Mesenchymal stem cell (in vitro differentiated cells and primary cell): ENCODE results near the gene BAZ2B.

Experiments
- DNase-seq: peaks from one replicate; pipeline ENCODE4 v3.0.0-alpha.2; 2013
- H2AFZ ChIP-seq: one replicate; pipeline ENCODE4 v1.6.1; 2013; ENCODE audit warnings: low read depth, mild to moderate bottlenecking, control low read depth, inconsistent platforms, low read length, moderate library complexity
- H2AK5ac ChIP-seq: 2 replicates; pipeline ENCODE4 v1.6.1; 2013; ENCODE audit warnings: low read length, moderate library complexity, mild to moderate bottlenecking, inconsistent platforms; ENCODE audit not compliant: severe bottlenecking
- H2BK120ac ChIP-seq: one replicate; pipeline ENCODE4 v1.6.1; 2013; ENCODE audit warnings: low read depth, mild to moderate bottlenecking, inconsistent platforms, low read length, moderate library complexity
- H2BK12ac ChIP-seq, 2 experiments: one replicate each; pipeline ENCODE4 v1.6.1; 2013; ENCODE audit warnings: inconsistent platforms in 2 of 2, low read length in 2 of 2, mild to moderate bottlenecking in 2 of 2, moderate library complexity in 2 of 2, control low read depth in 1 of 2
- H2BK15ac ChIP-seq: one replicate; pipeline ENCODE4 v1.6.1; 2013; ENCODE audit warnings: mild to moderate bottlenecking, low read depth, inconsistent platforms; ENCODE audit not compliant: poor library complexity, severe bottlenecking
- H2BK5ac ChIP-seq: 2 replicates; pipeline ENCODE4 v1.6.1; 2013; ENCODE audit warnings: low read depth, mild to moderate bottlenecking, low read length, control low read depth, inconsistent platforms; ENCODE audit not compliant: poor library complexity, severe bottlenecking
- H3K14ac ChIP-seq, 2 experiments: one replicate each; pipeline ENCODE4 v1.6.1; 2013; ENCODE audit warnings: inconsistent platforms in 2 of 2, low read length in 2 of 2, control low read depth in 1 of 2, mild to moderate bottlenecking in 1 of 2, moderate library complexity in 1 of 2
- H3K18ac ChIP-seq, 2 experiments: one replicate each; pipeline ENCODE4 v1.6.1; 2013; ENCODE audit warnings: inconsistent platforms in 2 of 2, low read length in 2 of 2, control low read depth in 1 of 2, low read depth in 1 of 2, mild to moderate bottlenecking in 1 of 2
- H3K23ac ChIP-seq, 2 experiments: one replicate each; pipeline ENCODE4 v1.6.1; 2013; ENCODE audit warnings: inconsistent platforms in 2 of 2, low read length in 2 of 2, mild to moderate bottlenecking in 2 of 2, moderate library complexity in 2 of 2, control low read depth in 1 of 2
- H3K27ac ChIP-seq: 2 replicates; pipeline ENCODE4 v1.5.1; 2013; ENCODE audit warnings: mild to moderate bottlenecking, moderate library complexity, low read length, control low read depth, inconsistent platforms; ENCODE audit not compliant: poor library complexity, severe bottlenecking
- H3K27me3 ChIP-seq, 2 experiments: 2 replicates each; pipeline versions ENCODE4 v1.6.1 to v1.7.0; 2013; ENCODE audit warnings: low read length in 2 of 2, mild to moderate bottlenecking in 2 of 2, moderate library complexity in 2 of 2, control low read depth in 1 of 2, inconsistent platforms in 1 of 2; ENCODE audit not compliant: control insufficient read depth in 1 of 2, insufficient read depth in 1 of 2
- H3K36me3 ChIP-seq, 2 experiments: 2 replicates each; pipeline versions ENCODE4 v1.6.1 to v1.7.0; 2013; ENCODE audit warnings: low read length in 2 of 2, control low read depth in 1 of 2, inconsistent platforms in 1 of 2, low read depth in 1 of 2, mild to moderate bottlenecking in 1 of 2; ENCODE audit not compliant: insufficient read depth in 2 of 2, control insufficient read depth in 1 of 2
- H3K4ac ChIP-seq, 2 experiments: one replicate each; pipeline ENCODE4 v1.6.1; 2013; ENCODE audit warnings: inconsistent platforms in 2 of 2, low read length in 2 of 2, mild to moderate bottlenecking in 2 of 2, moderate library complexity in 2 of 2, control low read depth in 1 of 2, low read depth in 1 of 2
- H3K4me1 ChIP-seq: 2 replicates; pipeline ENCODE4 v1.6.1; 2013; ENCODE audit warnings: low read depth, low read length, control low read depth; ENCODE audit not compliant: control insufficient read depth, insufficient read depth
- H3K4me2 ChIP-seq: 2 replicates; pipeline ENCODE4 v1.6.1; 2013; ENCODE audit warnings: low read length, mild to moderate bottlenecking, inconsistent platforms; ENCODE audit not compliant: poor library complexity, severe bottlenecking
- H3K4me3 ChIP-seq, 2 experiments: 2 replicates each; pipeline versions ENCODE4 v1.5.1 to v1.7.0; 2013; ENCODE audit warnings: low read length in 2 of 2, mild to moderate bottlenecking in 2 of 2, control low read depth in 1 of 2, low read depth in 1 of 2; ENCODE audit not compliant: insufficient read depth in 1 of 2
- H3K79me1 ChIP-seq: replicated peaks from 2 replicates; pipeline ENCODE4 v1.6.1; 2013; ENCODE audit warnings: mild to moderate bottlenecking, control low read depth, low read length, inconsistent platforms; ENCODE audit not compliant: poor library complexity, severe bottlenecking
- H3K9ac ChIP-seq: 2 replicates; pipeline ENCODE4 v1.7.0; 2013; ENCODE audit warnings: mild to moderate bottlenecking, low read length, moderate library complexity
- H3K9me3 ChIP-seq: 2 replicates; pipeline ENCODE4 v1.7.0; 2013; ENCODE audit warnings: mild to moderate bottlenecking, low read length; ENCODE audit not compliant: control insufficient read depth
- H4K8ac ChIP-seq: one replicate; pipeline ENCODE4 v1.6.1; 2013; ENCODE audit warnings: inconsistent platforms, mild to moderate bottlenecking, low read length, moderate library complexity
- H4K91ac ChIP-seq: one replicate; pipeline ENCODE4 v1.6.1; 2013; ENCODE audit warnings: mild to moderate bottlenecking, low read length, inconsistent platforms
- WGBS: methylation state at CpG from one replicate; pipeline ENCODE4 v1.1.7; 2013; ENCODE audit warnings: mixed read lengths; 5-methylcytosine and 5-hydroxymethylcytosine counted together

BAZ2B gene

DNA sequence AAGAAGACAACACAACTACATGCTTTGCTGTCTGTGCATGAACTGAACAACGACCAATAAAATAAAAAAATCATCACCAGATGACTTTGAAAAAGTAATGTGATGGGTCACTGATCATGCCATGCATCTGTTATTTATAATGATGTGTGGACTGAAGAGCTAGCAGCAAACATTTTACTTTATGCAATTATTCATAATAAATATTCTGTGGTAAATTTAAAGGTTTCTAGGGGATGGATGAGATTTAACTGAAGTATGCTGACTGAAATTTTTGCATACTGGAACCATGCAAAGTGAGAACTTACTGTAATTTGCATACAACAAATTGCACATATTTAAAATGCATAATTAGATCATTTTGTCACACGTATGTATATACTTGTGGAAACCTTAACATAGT, 31.3 kb upstream of the BAZ2B start:
- H2BK15ac ChIP-seq: no peak overlapping the region
- H3K9me3 ChIP-seq: no peaks in the 10 kb centered on the region
- H2BK5ac ChIP-seq: no peak overlapping the region
- no peak overlapping the region for H3K14ac ChIP-seq
- H2BK12ac ChIP-seq: no peak overlapping the region
- H4K8ac ChIP-seq: no peak overlapping the region
- no peak overlapping the region for H3K4me2 ChIP-seq
- H3K79me1 ChIP-seq: no peaks in the 10 kb centered on the region
- H4K91ac ChIP-seq: no peak overlapping the region
- no peak for DNase-seq
- no peak overlapping the region for H3K18ac ChIP-seq
- H2AFZ ChIP-seq: no peak overlapping the region
- no peak overlapping the region for H2BK120ac ChIP-seq
- no peak overlapping the region for H3K4ac ChIP-seq
- no peaks in the 10 kb centered on the region for H3K36me3 ChIP-seq
- no peaks in the 10 kb centered on the region for H3K4me1 ChIP-seq
- no peaks in the 10 kb centered on the region for H3K27me3 ChIP-seq
- H3K23ac ChIP-seq: no peak overlapping the region
- no CpG with 5 or more reads among the region's 2 CpGs for WGBS
- H3K27ac ChIP-seq: no peak overlapping the region
- H2AK5ac ChIP-seq: no peak overlapping the region
- H3K9ac ChIP-seq: no peak overlapping the region
- no peak overlapping the region for H3K4me3 ChIP-seq

DNA sequence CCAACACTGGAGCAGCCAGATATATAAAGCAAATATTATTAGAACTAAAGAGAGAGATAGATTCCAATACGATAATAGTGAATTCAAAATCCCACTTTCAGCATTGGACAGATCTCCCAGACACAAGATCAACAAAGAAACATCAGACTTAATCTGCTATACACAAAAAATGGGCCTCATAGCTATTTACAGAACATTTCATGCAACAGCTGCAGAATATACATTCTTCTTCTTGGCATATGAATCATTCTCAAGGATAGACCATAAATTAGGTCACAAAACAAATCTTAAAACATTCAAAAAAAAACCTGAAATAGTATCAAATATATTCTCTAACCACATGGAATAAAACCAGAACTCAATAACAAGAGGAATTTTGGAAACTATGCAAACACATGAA, 23.8 kb upstream of the BAZ2B start:
- no peak overlapping the region for H2BK12ac ChIP-seq
- peaks cover 3% of the 10 kb centered on the region for H3K4me1 ChIP-seq
- no peak overlapping the region for H2BK120ac ChIP-seq
- no peaks in the 10 kb centered on the region for H3K27me3 ChIP-seq
- H3K14ac ChIP-seq: no peak overlapping the region
- H4K8ac ChIP-seq: no peak overlapping the region
- H2BK15ac ChIP-seq: no peak overlapping the region
- H2AK5ac ChIP-seq: no peak overlapping the region
- no peaks in the 10 kb centered on the region for H3K36me3 ChIP-seq
- H3K23ac ChIP-seq: no peak overlapping the region
- H4K91ac ChIP-seq: no peak overlapping the region
- peaks cover 5% of the 10 kb centered on the region for H3K79me1 ChIP-seq
- H2BK5ac ChIP-seq: no peak overlapping the region
- no peak for DNase-seq
- no peak overlapping the region for H3K4me3 ChIP-seq
- H3K4ac ChIP-seq: no peak overlapping the region
- 94% methylated on average over 1 of the region's 1 CpG for WGBS
- H2AFZ ChIP-seq: no peak overlapping the region
- H3K4me2 ChIP-seq: no peak overlapping the region
- no peaks in the 10 kb centered on the region for H3K9me3 ChIP-seq
- H3K18ac ChIP-seq: no peak overlapping the region
- H3K27ac ChIP-seq: no peak overlapping the region
- no peak overlapping the region for H3K9ac ChIP-seq

DNA sequence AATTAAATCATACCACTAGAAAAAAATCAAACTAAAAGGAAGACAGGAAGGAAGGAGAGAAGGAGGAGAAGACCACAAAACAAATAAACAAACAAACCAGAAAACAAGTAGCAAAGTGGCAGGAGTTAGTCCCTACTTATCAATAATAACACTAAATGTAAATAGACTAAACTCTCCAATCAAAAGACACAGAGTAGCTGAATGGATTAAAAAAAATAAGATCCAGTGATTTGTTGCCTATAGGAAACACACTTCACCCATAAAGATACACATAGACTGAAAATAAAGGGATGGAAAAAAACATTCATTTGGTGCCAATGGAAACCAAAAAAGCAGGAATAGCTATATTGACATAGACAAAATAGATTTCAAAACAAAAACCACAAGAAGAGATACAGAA, 23.4 kb upstream of the BAZ2B start:
- H3K4me2 ChIP-seq: no peak overlapping the region
- H3K9me3 ChIP-seq: no peaks in the 10 kb centered on the region
- no peak overlapping the region for H4K91ac ChIP-seq
- no peak overlapping the region for H2AK5ac ChIP-seq
- H3K36me3 ChIP-seq: no peaks in the 10 kb centered on the region
- no peak overlapping the region for H3K9ac ChIP-seq
- H3K4me1 ChIP-seq: peaks cover 3% of the 10 kb centered on the region
- no peak overlapping the region for H2BK15ac ChIP-seq
- H3K4me3 ChIP-seq: no peak overlapping the region
- no peak overlapping the region for H2BK5ac ChIP-seq
- H3K23ac ChIP-seq: no peak overlapping the region
- no peaks in the 10 kb centered on the region for H3K27me3 ChIP-seq
- no peak overlapping the region for H2BK12ac ChIP-seq
- H3K27ac ChIP-seq: no peak overlapping the region
- DNase-seq: no peak
- H3K79me1 ChIP-seq: peaks cover 5% of the 10 kb centered on the region
- H3K14ac ChIP-seq: no peak overlapping the region
- H2BK120ac ChIP-seq: no peak overlapping the region
- no peak overlapping the region for H3K4ac ChIP-seq
- H3K18ac ChIP-seq: no peak overlapping the region
- H4K8ac ChIP-seq: no peak overlapping the region
- H2AFZ ChIP-seq: no peak overlapping the region

DNA sequence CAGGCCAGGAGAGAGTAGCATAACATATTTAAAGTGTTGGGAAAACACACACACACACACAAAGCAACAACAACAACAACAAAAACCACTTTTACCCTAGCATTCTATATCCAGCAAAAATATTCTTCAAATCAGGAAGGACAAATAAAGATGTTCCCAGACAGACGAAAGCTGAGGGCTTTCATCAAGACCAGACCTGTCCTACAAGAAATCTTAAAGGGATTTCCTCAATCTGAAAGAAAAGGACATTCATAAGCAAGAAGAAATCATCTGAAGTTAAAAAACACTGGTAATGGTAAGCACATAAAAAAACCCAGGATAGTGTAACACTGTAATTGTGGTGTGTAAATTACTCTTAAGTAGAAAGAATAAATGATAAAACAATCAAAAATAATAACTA, 22.7 kb upstream of the BAZ2B start:
- H4K8ac ChIP-seq: no peak overlapping the region
- no peak overlapping the region for H3K4ac ChIP-seq
- H2BK12ac ChIP-seq: no peak overlapping the region
- H3K9ac ChIP-seq: no peak overlapping the region
- DNase-seq: no peak
- no peaks in the 10 kb centered on the region for H3K27me3 ChIP-seq
- WGBS: 93% methylated on average over 1 of the region's 1 CpG
- H3K9me3 ChIP-seq: no peaks in the 10 kb centered on the region
- no peak overlapping the region for H3K23ac ChIP-seq
- H2AFZ ChIP-seq: no peak overlapping the region
- no peak overlapping the region for H3K18ac ChIP-seq
- peaks cover 5% of the 10 kb centered on the region for H3K79me1 ChIP-seq
- H3K14ac ChIP-seq: no peak overlapping the region
- H3K27ac ChIP-seq: no peak overlapping the region
- no peak overlapping the region for H3K4me3 ChIP-seq
- H2BK15ac ChIP-seq: no peak overlapping the region
- H2BK5ac ChIP-seq: no peak overlapping the region
- H3K4me1 ChIP-seq: peaks cover 3% of the 10 kb centered on the region
- no peak overlapping the region for H3K4me2 ChIP-seq
- no peak overlapping the region for H2BK120ac ChIP-seq
- H4K91ac ChIP-seq: no peak overlapping the region
- H2AK5ac ChIP-seq: no peak overlapping the region
- H3K36me3 ChIP-seq: no peaks in the 10 kb centered on the region
